Measurements from ENCODE around the gene LIFR.

Gene LIFR

DNA sequence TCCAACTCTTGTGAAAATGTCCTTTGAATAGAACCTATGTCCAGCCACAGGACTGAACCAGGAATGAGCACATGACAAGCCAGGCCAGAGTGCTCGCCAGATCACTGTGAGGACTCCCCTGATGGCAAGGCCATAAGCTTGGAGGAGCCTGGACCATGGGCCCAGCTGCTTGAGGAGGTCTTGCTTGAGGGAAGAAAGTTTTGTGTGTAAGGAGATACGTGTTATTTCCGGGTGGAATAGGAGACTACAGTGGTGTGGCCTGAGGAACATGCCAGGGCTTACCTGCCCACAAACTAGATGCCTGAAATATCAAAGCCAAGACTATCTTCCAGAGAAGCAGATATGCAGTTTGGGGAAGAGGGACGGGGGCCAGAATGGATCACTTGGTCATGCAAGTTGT lies 84.7 kb downstream of the LIFR start:
- no peak overlapping the region for H3K4me3 ChIP-seq (replicated peaks in 1 of 2; ENCODE audit: low read depth in 2 of 2, low read length in 2 of 2)
- DNase-seq (ENCODE audit: low read depth in 2 of 2), result no peak
- TF ChIP-seq, protein P1, sequence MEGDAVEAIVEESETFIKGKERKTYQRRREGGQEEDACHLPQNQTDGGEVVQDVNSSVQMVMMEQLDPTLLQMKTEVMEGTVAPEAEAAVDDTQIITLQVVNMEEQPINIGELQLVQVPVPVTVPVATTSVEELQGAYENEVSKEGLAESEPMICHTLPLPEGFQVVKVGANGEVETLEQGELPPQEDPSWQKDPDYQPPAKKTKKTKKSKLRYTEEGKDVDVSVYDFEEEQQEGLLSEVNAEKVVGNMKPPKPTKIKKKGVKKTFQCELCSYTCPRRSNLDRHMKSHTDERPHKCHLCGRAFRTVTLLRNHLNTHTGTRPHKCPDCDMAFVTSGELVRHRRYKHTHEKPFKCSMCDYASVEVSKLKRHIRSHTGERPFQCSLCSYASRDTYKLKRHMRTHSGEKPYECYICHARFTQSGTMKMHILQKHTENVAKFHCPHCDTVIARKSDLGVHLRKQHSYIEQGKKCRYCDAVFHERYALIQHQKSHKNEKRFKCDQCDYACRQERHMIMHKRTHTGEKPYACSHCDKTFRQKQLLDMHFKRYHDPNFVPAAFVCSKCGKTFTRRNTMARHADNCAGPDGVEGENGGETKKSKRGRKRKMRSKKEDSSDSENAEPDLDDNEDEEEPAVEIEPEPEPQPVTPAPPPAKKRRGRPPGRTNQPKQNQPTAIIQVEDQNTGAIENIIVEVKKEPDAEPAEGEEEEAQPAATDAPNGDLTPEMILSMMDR (IDR thresholded peaks at IDR 0.05; ENCODE audit: low read depth, low read length), result no peak

DNA sequence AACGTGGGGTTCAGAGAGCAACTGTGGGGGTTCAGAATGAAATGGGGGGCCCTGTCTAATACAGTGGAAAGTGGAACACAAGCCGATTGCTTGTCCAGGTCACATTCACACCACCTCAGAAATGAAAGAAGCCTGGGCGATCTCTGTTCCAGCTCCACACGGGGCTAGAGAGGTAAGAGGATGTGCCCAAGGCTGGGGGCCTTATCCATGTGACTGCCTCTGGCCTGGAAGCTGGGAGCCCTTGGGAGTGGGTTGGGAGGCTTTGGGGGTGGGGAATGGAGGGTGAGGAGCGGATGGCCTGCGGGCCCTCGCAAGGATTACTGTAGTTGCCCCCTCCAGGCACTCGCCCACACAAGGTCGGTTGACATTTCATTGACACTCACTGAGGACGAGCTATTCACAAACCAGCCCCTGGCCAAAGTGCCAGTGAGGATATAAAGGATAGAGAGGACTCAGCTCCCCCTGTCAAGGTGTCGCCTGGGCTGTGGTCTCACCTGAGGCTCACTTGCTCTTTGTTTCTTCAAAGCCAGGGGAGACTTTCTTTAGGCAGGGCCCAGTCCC lies 86.7 kb downstream of the LIFR start:
- no peak for DNase-seq (ENCODE audit: low read depth in 2 of 2)
- H3K4me3 ChIP-seq (replicated peaks in 1 of 2; ENCODE audit: low read depth in 2 of 2, low read length in 2 of 2), result no peak overlapping the region
- TF ChIP-seq, protein P1 (IDR thresholded peaks at IDR 0.05; ENCODE audit: low read depth, low read length), result no peak

DNA sequence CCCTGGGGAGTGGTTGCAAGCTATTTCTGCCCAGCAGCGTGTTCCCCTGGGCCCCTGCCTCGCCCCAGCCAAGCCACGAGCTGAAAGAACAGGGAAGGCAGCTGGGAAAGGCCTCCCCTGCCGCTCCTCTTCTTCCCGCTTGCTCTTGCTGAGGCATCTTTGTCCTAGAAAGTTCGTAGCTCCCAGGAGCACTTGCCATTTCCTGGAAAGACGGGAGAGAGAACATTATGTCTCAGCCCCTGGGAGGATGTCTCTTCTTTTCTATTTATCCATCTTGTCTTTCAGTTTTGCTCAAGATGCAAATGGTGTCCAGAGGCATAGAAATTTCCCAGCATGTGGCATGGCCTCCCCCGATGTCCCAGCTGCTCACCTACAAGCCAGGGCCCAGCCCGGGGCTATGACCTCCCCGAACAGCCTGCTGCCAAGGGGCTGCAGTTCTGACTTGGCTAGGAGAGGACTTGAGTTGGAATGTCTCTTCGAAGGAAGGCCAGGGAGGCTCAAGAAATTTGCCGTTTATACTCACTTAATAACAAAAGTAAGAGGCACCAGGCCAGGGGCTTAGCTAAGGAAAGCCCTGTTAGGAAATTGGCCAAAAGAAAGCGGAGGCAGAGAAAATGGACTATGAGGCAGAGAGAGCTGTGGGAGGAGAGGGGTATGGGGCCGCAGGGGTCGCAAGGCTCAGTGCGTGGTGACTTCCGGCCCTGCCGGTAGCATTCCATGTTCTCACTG lies 87.3 kb downstream of the LIFR start:
- TF ChIP-seq, protein P1 (IDR thresholded peaks at IDR 0.05; ENCODE audit: low read depth, low read length), result no peak
- peak; percentile 51 to 68 for DNase-seq (ENCODE audit: low read depth in 2 of 2)
- H3K4me3 ChIP-seq (replicated peaks in 1 of 2; ENCODE audit: low read depth in 2 of 2, low read length in 2 of 2), result no peak overlapping the region

DNA sequence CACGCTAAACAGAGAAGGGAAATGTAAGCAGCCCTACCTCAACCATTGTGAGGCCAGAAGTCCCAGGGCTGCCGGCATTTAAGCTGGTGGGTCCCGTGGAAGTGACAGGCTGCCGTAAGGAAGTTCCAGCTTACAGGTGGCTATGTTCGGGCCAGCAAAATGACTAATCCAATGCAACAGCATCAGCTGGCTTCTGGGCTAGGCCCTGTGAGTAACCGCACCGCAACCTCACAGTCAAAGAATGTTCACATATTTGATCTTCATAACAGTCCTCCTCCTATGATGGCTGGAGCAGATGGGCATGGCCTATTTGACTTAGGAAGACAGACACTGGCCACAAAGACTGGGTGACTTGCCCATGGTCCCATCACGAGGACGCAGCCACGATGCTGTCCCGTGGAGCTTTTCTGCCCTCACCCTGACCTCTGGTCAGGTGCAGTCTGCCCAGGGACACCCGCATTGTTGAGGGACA lies 88.2 kb downstream of the LIFR start:
- no peak overlapping the region for H3K4me3 ChIP-seq (replicated peaks in 1 of 2; ENCODE audit: low read depth in 2 of 2, low read length in 2 of 2)
- TF ChIP-seq, protein P1 (IDR thresholded peaks at IDR 0.05; ENCODE audit: low read depth, low read length), result no peak
- DNase-seq (ENCODE audit: low read depth in 2 of 2), result peak; percentile 85 to 97

DNA sequence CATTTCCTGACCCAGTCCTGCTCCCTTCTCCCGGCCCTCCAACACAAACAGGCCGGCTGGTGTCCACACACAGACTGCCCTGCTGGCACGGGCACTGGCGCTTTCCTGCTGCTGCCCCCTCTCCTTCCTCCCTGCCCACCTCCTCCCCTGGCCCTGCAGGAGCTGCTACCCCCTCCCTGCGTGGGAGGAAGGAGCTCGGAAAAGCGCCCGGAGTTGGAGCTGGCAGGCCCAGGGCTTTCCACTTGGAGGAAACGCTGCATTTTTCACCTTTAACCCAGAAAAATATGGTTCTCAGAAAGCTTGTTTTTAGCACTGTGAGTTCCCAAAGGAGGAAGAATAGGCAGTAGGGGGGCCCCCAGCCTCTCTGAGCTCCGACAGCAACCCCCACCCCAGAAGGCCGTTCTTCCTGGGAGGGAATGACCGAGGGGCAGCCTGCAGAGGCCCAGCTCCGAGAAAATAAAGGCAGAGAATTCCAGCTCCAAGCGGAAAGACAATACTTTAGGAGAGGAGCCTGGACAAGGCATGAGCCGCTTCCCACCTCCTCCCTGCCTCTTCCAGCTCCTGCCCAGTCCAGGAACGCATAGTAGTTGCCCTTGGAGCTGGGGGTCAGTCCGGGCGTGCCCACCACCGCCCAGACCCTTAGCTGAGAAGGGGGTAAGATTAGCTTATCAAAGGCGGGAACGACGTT lies 88.9 kb downstream of the LIFR start:
- DNase-seq (ENCODE audit: low read depth in 2 of 2), result peak; percentile 59 to 96
- TF ChIP-seq, protein P1 (IDR thresholded peaks at IDR 0.05; ENCODE audit: low read depth, low read length), result no peak
- H3K4me3 ChIP-seq (replicated peaks in 1 of 2; ENCODE audit: low read depth in 2 of 2, low read length in 2 of 2), result no peak overlapping the region

DNA sequence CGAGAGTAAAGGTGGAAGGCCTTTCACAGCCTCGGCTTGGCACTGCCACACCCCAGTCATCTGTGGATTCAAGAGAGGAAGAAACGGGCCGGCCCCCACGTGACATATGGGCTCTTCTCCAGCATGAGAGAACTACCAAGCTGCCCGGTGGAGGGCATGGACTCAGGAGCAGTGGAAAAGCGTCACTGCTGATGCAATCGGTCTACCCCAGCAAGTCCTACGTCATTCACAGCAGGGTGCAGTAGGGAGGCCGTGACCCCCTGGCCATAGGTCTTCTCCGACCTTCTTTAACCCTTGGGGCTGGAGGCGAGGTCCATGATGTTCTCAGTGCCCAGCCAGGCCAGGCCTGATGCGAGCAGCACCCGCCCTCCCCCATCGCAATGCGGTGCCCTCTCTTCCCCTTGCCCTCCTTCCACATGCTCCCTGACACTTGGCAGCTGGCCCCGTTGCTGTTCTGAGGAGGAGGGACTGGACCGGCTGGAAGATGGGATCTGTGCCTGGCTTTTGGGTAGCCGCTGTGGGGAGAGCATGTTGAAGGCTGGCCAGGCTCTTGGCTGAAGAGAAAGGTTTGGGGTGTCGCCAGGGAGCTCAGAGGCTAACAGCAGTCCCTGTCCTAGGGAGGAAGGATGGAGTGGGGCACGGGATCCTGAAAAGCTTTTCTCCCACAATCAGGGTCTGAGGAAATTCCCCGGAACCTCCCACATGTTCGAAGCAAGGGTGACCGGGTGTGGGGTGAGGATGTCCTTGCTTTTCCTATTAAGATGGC lies 89.8 kb downstream of the LIFR start:
- no peak overlapping the region for H3K4me3 ChIP-seq (replicated peaks in 1 of 2; ENCODE audit: low read depth in 2 of 2, low read length in 2 of 2)
- TF ChIP-seq, protein P1 (IDR thresholded peaks at IDR 0.05; ENCODE audit: low read depth, low read length), result no peak
- DNase-seq (ENCODE audit: low read depth in 2 of 2), result peak; percentile 74 to 96

Data from cardiac fibroblast (primary cell).